HG02943 (cell line): Measurements from ENCODE around the gene LRRTM3.

ENCODE experiments used
- ATAC-seq: cut with Tn5 transposase; IDR thresholded peaks from one replicate; pipeline ENCODE4 v1.9.1; 2021; ENCODE audit warnings: mild to moderate bottlenecking, low read depth, moderate library complexity; ENCODE audit not compliant: unreplicated experiment

Gene LRRTM3

DNA sequence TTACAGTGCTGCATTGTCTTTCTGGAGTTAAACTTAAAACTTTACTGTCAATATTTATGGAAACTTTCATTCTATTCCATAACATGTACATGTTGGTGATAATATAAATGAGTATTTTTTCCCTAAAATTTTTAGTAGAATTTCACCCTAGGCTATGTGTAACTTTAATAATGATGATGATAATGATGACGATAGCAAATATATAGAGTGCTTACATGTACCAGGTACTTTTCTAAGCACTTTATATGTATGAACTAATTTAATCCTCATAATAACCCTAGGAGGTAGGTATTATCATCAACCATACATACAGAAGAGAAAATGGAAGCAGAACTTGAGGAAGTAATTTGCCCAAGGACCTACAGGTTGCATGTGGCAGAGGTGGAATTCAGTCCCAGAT is 85.6 kb downstream of the LRRTM3 start:
- ATAC-seq, result no peak

DNA sequence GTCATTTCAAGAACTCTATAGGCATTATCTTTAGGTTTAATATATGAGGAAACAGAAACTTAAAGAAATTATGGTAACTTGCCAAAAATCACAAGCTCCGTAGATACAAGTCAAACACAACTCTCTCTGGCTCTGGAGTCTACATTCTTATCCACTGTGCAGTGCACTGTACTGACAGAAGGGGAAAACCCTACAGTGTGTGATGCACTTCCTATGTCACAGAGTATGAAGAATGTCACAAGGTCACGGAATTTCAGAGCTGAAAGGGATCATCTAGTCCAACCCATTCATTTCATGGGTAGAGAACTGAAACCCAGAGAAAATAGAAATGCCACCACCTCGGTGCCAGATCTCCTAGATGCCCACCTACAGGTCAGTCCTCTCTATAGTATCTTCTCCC is 86.1 kb downstream of the LRRTM3 start:
- no peak for ATAC-seq

DNA sequence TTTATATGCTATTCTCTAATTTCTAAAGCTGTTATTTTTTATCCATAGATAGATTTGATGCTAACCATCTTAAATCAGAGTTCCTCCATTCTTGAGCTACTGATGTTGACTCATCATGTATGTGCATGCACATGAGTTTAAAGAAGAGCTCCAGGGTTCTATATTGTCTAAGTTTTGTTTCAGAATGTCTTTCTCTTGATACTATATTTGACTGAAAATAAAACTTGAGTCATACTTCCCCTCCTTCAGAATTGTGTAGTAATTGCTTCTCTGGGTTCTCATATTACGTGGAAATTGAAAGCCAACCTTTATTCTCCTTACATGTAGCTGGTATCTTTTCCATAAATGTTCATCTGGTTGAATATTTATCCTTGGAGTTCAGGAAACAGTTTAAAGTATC is 89.4 kb downstream of the LRRTM3 start:
- no peak for ATAC-seq

DNA sequence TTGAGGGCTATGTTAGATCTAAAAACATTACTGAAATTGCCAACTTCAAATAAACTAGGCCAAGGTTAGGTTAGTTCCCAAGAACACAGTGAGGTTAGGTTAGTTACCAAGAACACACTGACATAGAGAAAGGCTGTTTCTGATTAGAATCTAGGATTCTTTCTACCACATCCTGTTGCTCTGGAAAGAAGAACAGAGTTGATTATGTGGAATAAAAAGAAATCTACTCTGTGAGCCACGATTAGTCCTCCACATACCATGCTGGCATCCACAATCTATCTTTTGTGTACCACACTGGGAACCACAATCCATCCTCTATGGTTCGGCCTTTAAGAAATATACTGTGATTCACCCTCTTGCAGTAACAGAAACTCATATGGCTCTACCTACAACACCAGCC is 91.4 kb downstream of the LRRTM3 start:
- no peak for ATAC-seq

DNA sequence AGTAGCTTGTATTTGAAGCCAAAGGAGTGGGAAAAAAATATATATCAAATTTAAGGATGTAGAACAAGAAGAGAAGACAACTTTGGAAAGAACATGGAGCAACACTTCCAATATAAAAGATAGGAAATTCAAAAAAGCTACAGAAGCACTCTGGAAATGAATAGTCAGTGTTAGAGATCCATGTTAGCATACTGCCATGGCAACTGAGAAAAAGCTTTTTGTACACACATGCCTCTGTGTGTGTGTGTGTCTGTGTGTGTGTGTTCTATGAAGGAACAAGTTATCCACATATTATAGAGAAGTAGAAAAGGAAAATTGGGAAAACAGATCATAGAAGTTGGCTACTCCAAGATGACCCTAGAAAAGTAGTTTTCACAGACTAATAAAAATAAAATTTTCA is 96.3 kb downstream of the LRRTM3 start:
- no peak for ATAC-seq

GRCh38 chr10:67033878-67034277 is 108.0 kb downstream of the LRRTM3 start:
- no peak for ATAC-seq

GRCh38 chr10:67036808-67037207 is 111.0 kb downstream of the LRRTM3 start:
- no peak for ATAC-seq

DNA sequence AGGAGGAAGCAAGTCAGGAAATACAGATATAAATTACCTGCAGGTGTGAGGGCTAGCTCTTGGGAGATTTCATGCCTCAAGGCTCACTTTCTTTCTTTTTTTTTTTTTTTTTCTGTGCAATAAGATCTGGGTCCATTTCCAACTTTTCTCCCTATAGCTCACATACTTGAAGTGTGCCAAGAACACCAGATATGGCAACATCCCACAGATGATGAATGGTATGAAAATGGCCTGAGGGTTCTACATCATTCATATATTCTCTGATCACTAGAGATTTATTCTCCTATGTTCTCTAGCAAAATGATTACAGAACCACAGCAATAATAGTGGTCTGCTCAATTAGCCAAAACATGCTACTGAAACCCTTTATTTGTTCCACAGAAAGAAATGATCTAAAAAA is 117.2 kb downstream of the LRRTM3 start:
- ATAC-seq, result no peak

DNA sequence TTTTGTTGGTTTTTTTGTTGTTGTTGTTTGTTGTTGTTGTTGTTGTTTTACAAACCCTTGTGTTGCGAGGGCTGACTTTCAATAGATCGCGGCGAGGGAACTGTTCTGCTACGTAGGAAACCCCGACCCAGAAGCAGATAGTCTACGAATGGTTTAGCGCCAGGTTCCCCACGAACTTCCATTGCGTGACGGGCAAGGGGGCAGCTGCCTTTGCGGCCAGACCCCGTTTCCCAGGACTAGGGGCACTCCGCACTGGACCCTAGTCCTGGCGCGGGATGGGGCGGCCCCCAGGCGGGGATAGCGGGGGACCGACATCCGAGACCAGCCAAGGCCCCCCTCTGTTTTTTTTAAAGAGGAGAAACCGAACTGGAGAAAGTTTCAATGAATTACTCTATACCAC is 119.6 kb downstream of the LRRTM3 start:
- no peak for ATAC-seq

DNA sequence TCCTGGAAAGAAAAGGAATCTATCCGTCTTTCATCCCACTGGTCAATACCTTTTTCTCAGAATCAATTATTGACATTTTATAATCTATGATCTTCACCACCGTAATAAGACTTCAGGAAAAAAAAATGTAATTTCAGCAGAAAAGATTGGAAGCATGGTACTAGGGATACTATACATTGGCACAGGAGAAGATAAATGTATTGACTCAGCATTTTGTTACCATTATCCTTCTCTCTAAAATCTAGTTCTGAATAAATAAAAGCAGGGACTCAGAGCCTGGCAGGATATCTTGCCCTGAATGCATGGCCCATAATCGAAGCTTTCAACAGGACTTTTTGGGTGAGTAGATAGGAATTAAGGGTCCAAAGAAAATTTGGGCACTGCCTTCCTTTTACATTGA is 120.7 kb downstream of the LRRTM3 start:
- no peak for ATAC-seq

DNA sequence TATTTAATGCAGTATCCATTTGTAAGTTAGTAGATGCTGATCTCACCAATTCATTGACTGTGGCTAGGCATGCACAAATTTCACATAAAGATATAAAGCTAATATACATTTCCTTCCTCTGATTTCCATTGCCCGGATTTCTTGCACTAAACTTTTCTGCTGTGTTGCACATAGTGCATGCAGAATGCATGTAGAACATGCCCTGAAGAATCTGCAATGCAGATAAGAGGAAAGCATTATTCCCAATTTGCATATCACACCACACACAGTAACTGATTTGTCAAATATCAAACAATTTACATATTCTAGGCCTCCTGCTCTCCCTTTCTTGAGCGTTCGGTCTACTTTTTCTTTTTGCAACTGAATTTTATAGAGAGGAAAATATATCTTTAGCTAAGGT is 124.2 kb downstream of the LRRTM3 start:
- no peak for ATAC-seq

- ATAC-seq, result no peak
Measured at GRCh38 chr10:67050415-67050814, 124.6 kb downstream of the LRRTM3 start.

GRCh38 chr10:67072654-67073053 is 146.8 kb downstream of the LRRTM3 start:
- ATAC-seq, result no peak

DNA sequence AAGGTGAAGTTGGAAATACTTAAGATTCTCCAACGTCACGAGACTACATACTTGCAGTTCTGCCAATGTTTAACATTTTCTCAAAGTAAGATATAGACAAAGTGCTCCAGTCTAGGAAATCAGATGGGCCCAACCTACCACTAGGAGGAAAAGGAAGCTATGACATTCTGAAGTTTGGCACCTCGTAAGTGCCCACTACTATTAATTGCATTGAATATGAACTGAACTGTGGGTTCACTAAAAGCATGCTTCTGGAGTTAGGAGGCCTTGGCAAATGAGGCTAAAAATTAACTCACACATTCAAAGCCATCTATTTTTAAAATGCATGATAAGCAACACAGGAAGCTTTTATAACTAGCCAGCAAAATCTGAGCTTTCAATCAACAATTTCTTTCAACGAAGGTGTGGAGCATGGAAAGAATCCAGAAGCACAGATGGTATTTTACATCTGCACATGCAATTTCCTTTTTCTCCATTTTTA is 149.7 kb downstream of the LRRTM3 start:
- ATAC-seq, result no peak

- ATAC-seq, result no peak
Measured at GRCh38 chr10:67076144-67076543, 150.3 kb downstream of the LRRTM3 start.

DNA sequence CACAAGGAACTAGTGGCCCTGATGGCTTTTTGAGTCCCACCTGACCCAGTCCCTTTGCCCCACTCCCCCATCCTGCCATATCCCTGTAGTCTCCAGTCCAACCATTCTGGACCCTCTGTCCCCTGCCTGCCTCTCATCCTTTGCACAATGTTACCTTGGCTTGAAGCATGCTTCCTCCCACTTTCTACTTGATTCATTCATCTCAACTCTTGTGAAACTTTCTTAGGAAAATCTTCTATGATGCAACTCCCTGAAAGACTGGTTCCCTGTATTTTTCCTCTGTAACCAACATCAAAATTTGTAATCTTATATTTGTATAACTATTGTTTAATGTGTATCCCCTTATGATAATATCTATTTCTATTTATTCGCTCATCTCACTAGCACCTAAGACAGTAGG is 151.5 kb downstream of the LRRTM3 start:
- no peak for ATAC-seq

DNA sequence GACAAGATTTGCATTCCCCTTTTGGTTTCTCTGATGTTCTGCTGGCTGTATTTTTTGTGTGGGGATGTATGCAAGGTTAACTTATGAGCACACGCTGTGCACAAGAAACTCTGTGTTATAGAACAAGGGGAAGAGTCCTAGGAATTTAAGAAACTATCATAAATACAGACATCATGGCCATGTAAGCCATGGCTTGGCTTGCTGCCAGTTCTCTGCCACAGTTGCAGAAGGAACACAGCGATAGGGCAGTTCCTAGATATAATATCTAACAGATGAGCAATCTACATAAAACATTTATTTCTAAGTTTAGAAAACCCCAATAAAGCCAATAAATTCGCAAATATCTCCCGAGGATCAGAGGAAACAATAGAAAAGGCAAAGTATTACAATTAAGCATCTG is 153.3 kb downstream of the LRRTM3 start:
- no peak for ATAC-seq

DNA sequence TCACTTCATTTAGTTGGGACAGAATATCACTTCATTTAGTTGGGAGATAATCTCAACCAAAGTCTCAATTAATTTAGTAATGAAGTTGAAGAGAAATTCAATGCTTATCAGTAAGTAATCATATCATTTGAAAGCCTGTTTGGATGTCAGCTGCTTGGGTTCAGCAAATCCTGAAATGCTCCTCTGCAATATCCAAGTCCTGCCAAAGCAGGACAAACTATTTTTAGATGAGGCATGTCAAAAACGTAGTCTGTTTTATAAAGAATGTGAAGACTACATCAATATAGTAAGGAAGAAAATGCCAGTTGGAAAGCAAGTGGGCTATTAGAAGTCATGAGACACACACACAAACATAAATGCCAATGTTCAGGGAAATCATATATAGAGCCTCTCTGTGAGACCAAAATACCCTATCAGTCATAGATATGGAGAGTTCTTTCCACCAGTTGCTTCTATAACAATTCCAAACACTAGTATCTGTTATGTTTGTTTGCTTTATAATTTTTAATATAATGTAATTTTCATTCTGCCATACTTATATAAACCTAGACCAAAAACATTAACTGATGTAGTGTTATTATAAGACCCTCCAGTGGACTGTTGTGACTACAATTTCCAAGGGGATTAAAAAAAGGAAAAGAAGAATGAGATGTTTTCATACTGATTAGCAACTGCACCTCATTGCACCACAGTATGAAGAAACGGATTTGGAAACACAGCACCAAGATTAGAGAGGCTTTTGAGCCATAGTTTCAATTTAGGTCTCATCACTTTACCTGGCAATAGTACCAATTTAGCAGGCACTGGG is 160.7 kb downstream of the LRRTM3 start:
- ATAC-seq, result no peak

- no peak for ATAC-seq
Measured at GRCh38 chr10:67087135-67087425, 161.2 kb downstream of the LRRTM3 start.

DNA sequence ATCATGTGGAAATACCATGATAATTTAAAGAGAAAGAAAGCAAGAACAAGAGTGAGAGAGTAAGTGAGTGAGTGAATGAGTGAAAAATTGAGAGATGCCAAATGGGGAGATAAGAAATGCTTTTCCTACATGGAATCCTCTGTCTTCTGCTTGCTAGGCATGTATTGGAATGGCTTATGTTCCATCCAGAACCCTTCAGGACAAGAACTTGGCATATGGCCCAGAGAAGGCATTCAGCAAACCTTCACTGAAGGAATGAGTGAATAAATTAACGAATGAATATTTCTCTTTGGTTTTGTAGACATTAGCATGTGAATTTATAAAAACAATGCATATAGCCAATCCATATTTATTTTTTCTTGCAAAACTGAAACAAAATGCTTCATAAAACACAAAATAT is 162.2 kb downstream of the LRRTM3 start:
- no peak for ATAC-seq

- no peak for ATAC-seq
Measured at GRCh38 chr10:67095531-67095930, 169.7 kb downstream of the LRRTM3 start.

DNA sequence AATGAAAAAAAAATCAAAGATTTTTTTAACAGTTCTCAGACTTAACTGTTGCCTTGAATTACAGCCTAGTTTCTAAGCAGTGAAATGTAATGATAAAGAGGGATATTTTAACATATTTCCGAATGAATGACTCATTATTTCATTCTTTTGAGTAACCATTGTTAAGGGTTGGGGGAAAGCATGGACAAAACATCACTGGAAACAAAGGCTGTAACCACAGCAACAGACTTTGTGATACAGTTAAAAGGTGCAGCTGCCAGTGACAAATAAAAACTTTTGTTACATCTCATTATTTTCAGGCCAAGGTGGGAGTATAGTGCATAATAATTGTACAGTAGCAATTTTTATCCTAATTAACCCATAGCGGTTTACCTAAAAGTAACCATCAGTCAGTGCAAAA is 172.6 kb downstream of the LRRTM3 start:
- ATAC-seq, result no peak

DNA sequence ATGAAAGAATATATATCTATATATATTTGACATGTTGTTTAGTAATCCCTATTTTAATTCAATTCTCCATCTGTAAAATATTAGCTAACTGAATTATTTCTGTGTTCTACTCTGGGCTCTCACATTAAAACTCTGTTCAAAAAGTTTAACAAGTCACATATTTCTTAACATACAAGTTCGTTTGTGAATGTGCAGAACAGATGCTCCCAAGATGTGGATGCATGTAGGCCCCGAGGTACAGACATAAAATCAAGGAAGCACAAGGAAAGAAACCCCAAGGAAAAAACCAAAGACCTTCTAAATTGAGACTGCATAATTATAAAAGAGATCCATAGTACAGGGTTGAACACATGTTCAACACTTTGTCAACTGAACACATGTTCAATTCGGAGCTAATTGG is 175.1 kb downstream of the LRRTM3 start:
- ATAC-seq, result no peak
